Stomach (tissue), 4 donors: Measurements from ENCODE around the gene GRAMD1A.

Experiments
- CTCF ChIP-seq, 7 experiments: fragments of 450-650 bp in 4 of 7; fragments of 200-600 bp in 3 of 7; sonication (generic) in 3 of 7; IDR thresholded peaks; one replicate each; pipeline ENCODE4 v1.5.1; 2016 to 2019; ENCODE audit warnings: antibody characterized with exemption in 7 of 7, control low read depth in 2 of 7, mild to moderate bottlenecking in 1 of 7
- EP300 ChIP-seq: sonication (generic); formaldehyde crosslinking; IDR thresholded peaks from one replicate; pipeline ENCODE4 v1.6.1; 2017; ENCODE audit warnings: antibody characterized with exemption
- POLR2A ChIP-seq, 4 donors: fragments of 450-650 bp; IDR thresholded peaks; one replicate each; pipeline ENCODE4 v1.6.1; 2016; ENCODE audit warnings: antibody characterized with exemption in 4 of 4, control low read depth in 2 of 4, mild to moderate bottlenecking in 1 of 4, moderate library complexity in 1 of 4
- POLR2AphosphoS5 ChIP-seq, 3 donors: sonication (generic); formaldehyde crosslinking; IDR thresholded peaks; one replicate each; pipeline ENCODE4 v1.6.1; 2016; ENCODE audit warnings: antibody characterized with exemption in 3 of 3

- no peak for TF ChIP-seq CTCF (IDR thresholded peaks at IDR 0.05)
- TF ChIP-seq POLR2A (IDR thresholded peaks at IDR 0.05) = no peak
- no peak for TF ChIP-seq EP300
- TF ChIP-seq POLR2AphosphoS5 (IDR thresholded peaks at IDR 0.05) = no peak
These were observed 53.7 kb downstream of the GRAMD1A start for GRCh38 chr19:35053667-35054293.
